Measurements from ENCODE around the gene WDR20.

DNA sequence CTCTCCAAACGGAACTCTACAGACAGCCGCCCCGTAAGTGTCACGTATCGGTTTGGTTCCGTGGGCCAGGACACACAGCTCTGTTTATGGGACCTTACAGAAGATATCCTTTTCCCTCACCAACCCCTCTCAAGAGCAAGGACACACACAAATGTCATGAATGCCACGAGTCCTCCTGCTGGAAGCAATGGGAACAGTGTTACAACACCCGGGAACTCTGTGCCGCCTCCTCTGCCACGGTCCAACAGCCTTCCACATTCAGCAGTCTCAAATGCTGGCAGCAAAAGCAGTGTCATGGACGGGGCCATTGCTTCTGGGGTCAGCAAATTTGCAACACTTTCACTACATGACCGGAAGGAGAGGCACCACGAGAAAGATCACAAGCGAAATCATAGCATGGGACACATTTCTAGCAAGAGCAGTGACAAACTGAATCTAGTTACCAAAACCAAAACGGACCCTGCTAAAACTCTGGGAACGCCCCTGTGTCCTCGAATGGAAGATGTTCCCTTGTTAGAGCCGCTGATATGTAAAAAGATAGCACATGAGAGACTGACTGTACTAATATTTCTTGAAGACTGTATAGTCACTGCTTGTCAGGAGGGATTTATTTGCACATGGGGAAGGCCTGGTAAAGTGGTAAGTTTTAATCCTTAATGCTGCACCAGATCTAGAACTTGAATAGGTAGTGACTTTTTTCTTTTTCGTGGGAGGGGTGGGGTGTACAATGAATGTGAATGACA is 69.7 kb downstream of the WDR20 start:
- TF ChIP-seq CTBP1 (IDR thresholded peaks at IDR 0.05; ENCODE audit: borderline replicate concordance) (no peak), LEF1 (IDR thresholded peaks at IDR 0.05; ENCODE audit: borderline replicate concordance) (no peak), ZNF384 (IDR thresholded peaks at IDR 0.05) (no peak), TARDBP (IDR thresholded peaks at IDR 0.05) (no peak)

Measured in HEK293T (cell line).